HG02571 (cell line): Measurements from ENCODE around the gene NDUFB5.

Source experiments
- ATAC-seq: cut with Tn5 transposase; IDR thresholded peaks from one replicate; pipeline ENCODE4 v1.9.1; 2021; ENCODE audit warnings: mild to moderate bottlenecking, moderate library complexity; ENCODE audit not compliant: unreplicated experiment

NDUFB5 gene

GRCh38 chr3:179604321-179605078 lies at the start of gene NDUFB5, which contains the start of gene MRPL47:
NDUFB5 (plus strand) TSS chr3:179604794; CDS start chr3:179604816, 22 bp downstream.
MRPL47 (minus strand) TSS chr3:179604638; CDS start chr3:179604624, 14 bp downstream.
- peak; percentile 98 for ATAC-seq

GRCh38 chr3:179558742-179559364 lies 45.7 kb upstream of the NDUFB5 start:
- no peak for ATAC-seq

- no peak for ATAC-seq
Observed at GRCh38 chr3:179560791-179561190, 43.8 kb upstream of the NDUFB5 start.

GRCh38 chr3:179562591-179563270 lies 41.9 kb upstream of the NDUFB5 start, which contains the start of gene ACTL6A:
ACTL6A (plus strand) TSS chr3:179562926; CDS start chr3:179563093, 167 bp downstream.
- peak; percentile 97 for ATAC-seq

GRCh38 chr3:179563271-179563783 lies 41.3 kb upstream of the NDUFB5 start:
- peak; percentile 44 for ATAC-seq

- ATAC-seq, result no peak
Observed at GRCh38 chr3:179565496-179565895, 39.1 kb upstream of the NDUFB5 start.

- no peak for ATAC-seq
Observed at GRCh38 chr3:179580992-179581391, 23.6 kb upstream of the NDUFB5 start.

- ATAC-seq, result no peak
Observed at GRCh38 chr3:179589143-179589542, 15.5 kb upstream of the NDUFB5 start.

GRCh38 chr3:179590669-179591068 lies 13.9 kb upstream of the NDUFB5 start:
- ATAC-seq, result no peak

- ATAC-seq, result no peak
Observed at GRCh38 chr3:179591313-179591712, 13.3 kb upstream of the NDUFB5 start.

- ATAC-seq, result no peak
Observed at GRCh38 chr3:179599531-179599930, 5.1 kb upstream of the NDUFB5 start.

- ATAC-seq, result no peak
Observed at GRCh38 chr3:179603321-179603720, 1.3 kb upstream of the NDUFB5 start.

GRCh38 chr3:179603831-179604230 lies 763 bp upstream of the NDUFB5 start:
- no peak for ATAC-seq

- no peak for ATAC-seq
Observed at GRCh38 chr3:179606534-179607085, 2.0 kb downstream of the NDUFB5 start.

GRCh38 chr3:179608931-179609720 lies 4.5 kb downstream of the NDUFB5 start:
- ATAC-seq, result peak; percentile 46

GRCh38 chr3:179610066-179610465 lies 5.5 kb downstream of the NDUFB5 start:
- ATAC-seq, result no peak

GRCh38 chr3:179613807-179614206 lies 9.2 kb downstream of the NDUFB5 start:
- ATAC-seq, result no peak

GRCh38 chr3:179615458-179616173 lies 11.0 kb downstream of the NDUFB5 start:
- ATAC-seq, result no peak

GRCh38 chr3:179622023-179622422 lies 17.4 kb downstream of the NDUFB5 start:
- ATAC-seq, result no peak

GRCh38 chr3:179624451-179624850 lies 19.9 kb downstream of the NDUFB5 start:
- ATAC-seq, result no peak
